HL-60 (cell line): ENCODE data around the gene OTOS.

Experiments
- DNase-seq, 2 experiments: peaks; one replicate each; pipeline ENCODE4 v3.0.0-alpha.2; 2010 to 2020; ENCODE audit warnings: low read depth in 1 of 2, low spot score in 1 of 2
- H3K27ac ChIP-seq: fragments of 250-450 bp; sonication (Bioruptor Pico); replicated peaks from 2 replicates; pipeline ENCODE4 v1.5.1; 2020; ENCODE audit warnings: mild to moderate bottlenecking, moderate library complexity
- H3K27me3 ChIP-seq: fragments of 250-450 bp; sonication (Bioruptor Pico); 2 replicates; pipeline ENCODE4 v1.5.1; 2021; ENCODE audit warnings: mild to moderate bottlenecking, moderate library complexity; ENCODE audit not compliant: insufficient read depth, poor library complexity, severe bottlenecking
- H3K4me3 ChIP-seq: replicated peaks from 2 replicates; pipeline ENCODE4 v1.5.1; 2011; ENCODE audit warnings: mild to moderate bottlenecking, control low read depth, low read length; ENCODE audit not compliant: insufficient read depth
- CTCF ChIP-seq: IDR thresholded peaks from one replicate; pipeline ENCODE4 v1.5.1; 2011; ENCODE audit warnings: low read length, control low read depth, inconsistent platforms; ENCODE audit not compliant: insufficient read depth
- GABPA ChIP-seq: IDR thresholded peaks from 2 replicates; pipeline ENCODE4 v1.6.1; 2012; ENCODE audit warnings: low read depth
- POLR2AphosphoS5 ChIP-seq: IDR thresholded peaks from 2 replicates; pipeline ENCODE4 v1.6.1; 2012; ENCODE audit warnings: low read depth
- REST ChIP-seq: IDR thresholded peaks from 2 replicates; pipeline ENCODE4 v1.6.1; 2012; ENCODE audit warnings: low read depth; ENCODE audit not compliant: insufficient replicate concordance
- SPI1 ChIP-seq: IDR thresholded peaks from 2 replicates; pipeline ENCODE4 v1.6.1; 2012; ENCODE audit warnings: low read depth, mild to moderate bottlenecking, borderline replicate concordance

The OTOS gene

GRCh38 chr2:240183006-240183874, 42.8 kb upstream of the OTOS start:
- peaks cover 6% of the 10 kb centered on the region for H3K27me3 ChIP-seq

GRCh38 chr2:240182476-240182875, 42.0 kb upstream of the OTOS start:
- DNase-seq = no peak
- peaks cover 6% of the 10 kb centered on the region for H3K27me3 ChIP-seq
- H3K4me3 ChIP-seq = no peak overlapping the region
- TF ChIP-seq REST (no peak), POLR2AphosphoS5 (no peak), CTCF (no peak), GABPA (no peak), SPI1 (no peak)
- no peak overlapping the region for H3K27ac ChIP-seq

More at GRCh38 chr2:240183006-240183874, 42.8 kb upstream of the OTOS start:
- DNase-seq = no peak
- H3K4me3 ChIP-seq = no peak overlapping the region
- TF ChIP-seq SPI1 (no peak), POLR2AphosphoS5 (no peak), CTCF (no peak), REST (no peak), GABPA (no peak)
- no peak overlapping the region for H3K27ac ChIP-seq

DNA sequence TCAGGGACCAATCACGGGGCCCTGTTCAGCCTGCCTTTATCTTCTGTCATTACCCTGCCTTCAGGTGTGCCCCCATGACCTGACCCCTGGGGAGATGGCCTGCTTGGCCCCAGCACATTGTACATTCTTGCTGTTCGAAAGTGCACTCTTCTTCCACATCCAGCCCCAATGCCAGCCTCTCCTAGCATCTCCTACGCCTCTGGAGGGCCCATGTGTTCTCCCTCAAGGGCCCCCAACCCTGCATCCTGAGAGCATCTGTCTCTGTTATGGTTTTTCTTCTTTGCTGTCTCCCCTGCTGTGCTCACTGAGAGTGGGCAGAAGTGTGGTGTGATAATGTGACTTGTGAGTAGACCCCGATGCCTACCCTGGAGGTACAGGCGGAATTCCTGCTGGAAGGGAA, 41.5 kb upstream of the OTOS start:
- no peak for DNase-seq
- Histone ChIP-seq H3K27me3 (peaks cover 6% of the 10 kb centered on the region), H3K27ac (no peak overlapping the region), H3K4me3 (no peak overlapping the region)
- TF ChIP-seq REST (no peak), GABPA (no peak), CTCF (no peak), POLR2AphosphoS5 (no peak), SPI1 (no peak)
